Neuronal stem cell (in vitro differentiated cells): Measurements from ENCODE around the gene KDM4B.
A peak's percentile ranks its signal among the peaks of the same experiment; 100 is the strongest.

Experiments used
- DNase-seq: peaks from one replicate; pipeline ENCODE4 v3.0.0-alpha.2; 2013; ENCODE audit warnings: low spot score
- H2AFZ ChIP-seq: one replicate; pipeline ENCODE4 v1.6.1; 2013; ENCODE audit warnings: mild to moderate bottlenecking, low read length, inconsistent platforms
- H2AK5ac ChIP-seq: 2 replicates; pipeline ENCODE4 v1.6.1; 2013; ENCODE audit warnings: low read depth, mild to moderate bottlenecking, inconsistent platforms, low read length, moderate library complexity, mixed read lengths
- H2BK120ac ChIP-seq: 2 replicates; pipeline ENCODE4 v1.6.1; 2013; ENCODE audit warnings: low read depth, mild to moderate bottlenecking, inconsistent platforms, low read length, moderate library complexity, mixed read lengths
- H2BK12ac ChIP-seq: one replicate; pipeline ENCODE4 v1.6.1; 2013; ENCODE audit warnings: low read length, inconsistent platforms
- H2BK15ac ChIP-seq: 2 replicates; pipeline ENCODE4 v1.6.1; 2013; ENCODE audit warnings: mild to moderate bottlenecking, low read length, inconsistent platforms, mixed read lengths
- H2BK5ac ChIP-seq: one replicate; pipeline ENCODE4 v1.6.1; 2013; ENCODE audit warnings: inconsistent platforms, mild to moderate bottlenecking, low read length, moderate library complexity
- H3K14ac ChIP-seq: one replicate; pipeline ENCODE4 v1.6.1; 2013; ENCODE audit warnings: low read length, inconsistent platforms
- H3K18ac ChIP-seq: 2 replicates; pipeline ENCODE4 v1.6.1; 2013; ENCODE audit warnings: low read length, inconsistent platforms
- H3K23ac ChIP-seq: 2 replicates; pipeline ENCODE4 v1.6.1; 2013; ENCODE audit warnings: low read depth, mild to moderate bottlenecking, mixed read lengths, low read length, inconsistent platforms; ENCODE audit not compliant: poor library complexity
- H3K27ac ChIP-seq: replicated peaks from 3 replicates; pipeline ENCODE4 v1.5.1; 2013; ENCODE audit warnings: low read length, inconsistent platforms
- H3K27me3 ChIP-seq, 3 experiments: 2 replicates each; pipeline ENCODE4 v1.6.1; 2013; ENCODE audit warnings: low read length in 3 of 3, mild to moderate bottlenecking in 2 of 3, inconsistent platforms in 1 of 3, low read depth in 1 of 3, mixed read lengths in 1 of 3, moderate library complexity in 1 of 3; ENCODE audit not compliant: control insufficient read depth in 3 of 3, insufficient read depth in 3 of 3
- H3K36me3 ChIP-seq, 2 donors: replicated peaks in 1 of 2; 2 replicates each; pipeline ENCODE4 v1.6.1; 2013; ENCODE audit warnings: low read length in 2 of 2; ENCODE audit not compliant: control insufficient read depth in 2 of 2, insufficient read depth in 2 of 2
- H3K4ac ChIP-seq: 2 replicates; pipeline ENCODE4 v1.6.1; 2013; ENCODE audit warnings: inconsistent platforms, mild to moderate bottlenecking, low read length, moderate library complexity
- H3K4me1 ChIP-seq, 2 donors: 1 replicate in 1 of 2; 2 replicates in 1 of 2; pipeline ENCODE4 v1.6.1; 2013; ENCODE audit warnings: low read length in 2 of 2, low read depth in 1 of 2; ENCODE audit not compliant: control insufficient read depth in 2 of 2, insufficient read depth in 1 of 2
- H3K4me2 ChIP-seq: one replicate; pipeline ENCODE4 v1.6.1; 2013; ENCODE audit warnings: mild to moderate bottlenecking, low read length, inconsistent platforms; ENCODE audit not compliant: insufficient read depth, poor library complexity, severe bottlenecking
- H3K4me3 ChIP-seq, 2 donors: 2 replicates each; pipeline ENCODE4 v1.5.1; 2013; ENCODE audit warnings: low read length in 2 of 2, mild to moderate bottlenecking in 2 of 2, inconsistent platforms in 1 of 2, moderate library complexity in 1 of 2
- H3K79me1 ChIP-seq: one replicate; pipeline ENCODE4 v1.6.1; 2013; ENCODE audit warnings: low read depth, mild to moderate bottlenecking, inconsistent platforms, low read length, moderate library complexity
- H3K9ac ChIP-seq: one replicate; pipeline ENCODE4 v1.6.1; 2013; ENCODE audit warnings: mild to moderate bottlenecking, low read depth, low read length, inconsistent platforms; ENCODE audit not compliant: poor library complexity
- H3K9me3 ChIP-seq, 2 donors: replicated peaks in 1 of 2; 2 replicates each; pipeline versions ENCODE3 to v1.6.1; 2013; ENCODE audit warnings: low read length in 2 of 2, mild to moderate bottlenecking in 2 of 2, inconsistent platforms in 1 of 2, low read depth in 1 of 2, mixed read lengths in 1 of 2, moderate library complexity in 1 of 2; ENCODE audit not compliant: control insufficient read depth in 2 of 2, insufficient read depth in 1 of 2
- H4K8ac ChIP-seq: one replicate; pipeline ENCODE4 v1.6.1; 2013; ENCODE audit warnings: low read depth, mild to moderate bottlenecking, inconsistent platforms, low read length, moderate library complexity
- H4K91ac ChIP-seq: one replicate; pipeline ENCODE4 v1.6.1; 2013; ENCODE audit warnings: low read length, low read depth, mild to moderate bottlenecking, inconsistent platforms; ENCODE audit not compliant: poor library complexity
- WGBS, 2 donors: extraction: QIAGEN DNeasy Blood & Tissue Kit; methylation state at CpG; one replicate each; pipeline ENCODE4 v1.1.7; 2013; ENCODE audit warnings: missing lambda C conversion rate in 2 of 2, mixed read lengths in 1 of 2; ENCODE audit not compliant: insufficient read length in 2 of 2, insufficient replicate concordance in 1 of 2; ENCODE audit errors: extremely low coverage in 2 of 2; 5-methylcytosine and 5-hydroxymethylcytosine counted together

Gene KDM4B

GRCh38 chr19:5125797-5126497 is 157.0 kb downstream of the KDM4B start:
- Histone ChIP-seq H3K4me1 (peaks cover 33 to 44% of the 10 kb centered on the region in 2 donors), H3K9ac (no peak overlapping the region), H3K4me2 (no peak overlapping the region), H2BK120ac (peak overlapping the region; percentile 16), H4K91ac (no peak overlapping the region), H3K9me3 (no peaks in the 10 kb centered on the region), H2AK5ac (peak overlapping the region; percentile 82), H3K27ac (no peak overlapping the region), H3K4me3 (no peak overlapping the region), H3K23ac (peak overlapping the region; percentile 3), H3K18ac (peak overlapping the region; percentile 88), H3K4ac (no peak overlapping the region), H3K14ac (no peak overlapping the region), H3K79me1 (peaks cover 2% of the 10 kb centered on the region), H4K8ac (no peak overlapping the region), H2BK15ac (no peak overlapping the region), H2AFZ (no peak overlapping the region), H3K36me3 (peaks cover 10 to 36% of the 10 kb centered on the region in 2 donors), H3K27me3 (no peaks in the 10 kb centered on the region), H2BK5ac (peak overlapping the region; percentile 71), H2BK12ac (no peak overlapping the region)
- no CpG with 5 or more reads among the region's 21 CpGs for WGBS, 2 donors
- no peak for DNase-seq

GRCh38 chr19:5126498-5127223 is 157.7 kb downstream of the KDM4B start:
- Histone ChIP-seq H3K4me2 (no peak overlapping the region), H2BK12ac (no peak overlapping the region), H4K91ac (no peak overlapping the region), H3K4me3 (no peak overlapping the region), H3K27ac (no peak overlapping the region), H2BK15ac (no peak overlapping the region), H3K18ac (peak overlapping the region; percentile 88), H3K4ac (peak overlapping the region; percentile 30), H2BK120ac (peak overlapping the region; percentile 1), H2BK5ac (peak overlapping the region; percentile 71), H3K36me3 (peaks cover 10 to 28% of the 10 kb centered on the region in 2 donors), H2AK5ac (peak overlapping the region; percentile 82), H3K9ac (peak overlapping the region; percentile 72), H3K4me1 (peaks cover 38 to 49% of the 10 kb centered on the region in 2 donors), H3K79me1 (peaks cover 4% of the 10 kb centered on the region), H2AFZ (no peak overlapping the region), H3K27me3 (no peaks in the 10 kb centered on the region), H3K14ac (peak overlapping the region; percentile 86), H3K9me3 (no peaks in the 10 kb centered on the region), H4K8ac (no peak overlapping the region), H3K23ac (peak overlapping the region; percentile 3)
- DNase-seq = no peak
- WGBS, 2 donors = no CpG with 5 or more reads among the region's 26 CpGs

GRCh38 chr19:5127717-5128116 is 158.8 kb downstream of the KDM4B start:
- WGBS, 2 donors = no CpG with 5 or more reads among the region's 12 CpGs
- peak overlapping the region; percentile 86 for H3K18ac ChIP-seq

More at GRCh38 chr19:5127717-5128116, 158.8 kb downstream of the KDM4B start:
- H3K9me3 ChIP-seq = no peaks in the 10 kb centered on the region
- H3K27ac ChIP-seq = peak overlapping the region; percentile 31
- H3K23ac ChIP-seq = peak overlapping the region; percentile 75
- no peak overlapping the region for H4K8ac ChIP-seq
- H3K27me3 ChIP-seq = no peaks in the 10 kb centered on the region
- H3K4me1 ChIP-seq = peaks cover 48 to 53% of the 10 kb centered on the region in 2 donors
- H3K4me3 ChIP-seq = no peak overlapping the region
- no peak overlapping the region for H2AFZ ChIP-seq
- peak overlapping the region; percentile 20 for H4K91ac ChIP-seq
- peak overlapping the region; percentile 39 for H3K14ac ChIP-seq
- no peak overlapping the region for H3K4me2 ChIP-seq
- H3K9ac ChIP-seq = peak overlapping the region; percentile 79
- peak overlapping the region; percentile 97 for H2AK5ac ChIP-seq
- H2BK120ac ChIP-seq = no peak overlapping the region
- DNase-seq = no peak
- H3K79me1 ChIP-seq = peaks cover 5% of the 10 kb centered on the region
- peak overlapping the region; percentile 72 for H2BK15ac ChIP-seq
- H2BK5ac ChIP-seq = no peak overlapping the region
- H3K4ac ChIP-seq = no peak overlapping the region
- no peak overlapping the region for H2BK12ac ChIP-seq
- peaks cover 7 to 18% of the 10 kb centered on the region in 2 donors for H3K36me3 ChIP-seq
